SK-N-SH treated with all-trans-retinoic acid at 6 μM for 48 hours (cell line): ENCODE measurements around the gene DIO1.
A peak's percentile ranks its signal among the peaks of the same experiment; 100 is the strongest.
"Not testable (repeated sequence)": the region's sequence is repeated elsewhere in the genome, so short reads cannot be mapped to it uniquely, and the experiment has no call there.

Experiments
- ATAC-seq: fragments of 200-7000 bp; cut with Tn5 transposase; 3 replicates; pipeline ENCODE4 v1.9.1; 2020; ENCODE audit warnings: mild to moderate bottlenecking, moderate library complexity
- ARNTL ChIP-seq: fragments of 450-650 bp; formaldehyde crosslinking; IDR thresholded peaks from 2 replicates; pipeline ENCODE4 v1.5.0; 2020; ENCODE audit warnings: low read depth, mild to moderate bottlenecking, moderate library complexity, borderline replicate concordance
- BACH2 ChIP-seq: fragments of 250-450 bp; sonication (Bioruptor Pico); IDR thresholded peaks from 2 replicates; pipeline ENCODE4 v1.9.0; 2021; ENCODE audit warnings: mild to moderate bottlenecking, borderline replicate concordance
- CREB5 ChIP-seq: fragments of 250-450 bp; sonication (Bioruptor Pico); IDR thresholded peaks from 2 replicates; pipeline ENCODE4 v1.5.1; 2020; ENCODE audit warnings: low read depth, mild to moderate bottlenecking, moderate library complexity
- CSRNP3 ChIP-seq: fragments of 250-450 bp; sonication (Bioruptor Pico); IDR thresholded peaks from 2 replicates; pipeline ENCODE4 v1.5.1; 2021; ENCODE audit warnings: mild to moderate bottlenecking, moderate library complexity
- ESRRG ChIP-seq: fragments of 250-450 bp; sonication (Bioruptor Pico); IDR thresholded peaks from 2 replicates; pipeline ENCODE4 v1.6.1; 2021; ENCODE audit warnings: mild to moderate bottlenecking
- OSR1 ChIP-seq: fragments of 250-450 bp; sonication (Bioruptor Pico); IDR thresholded peaks from 2 replicates; pipeline ENCODE4 v1.8.0; 2022; ENCODE audit warnings: moderate library complexity, mild to moderate bottlenecking, inconsistent platforms
- POU6F1 ChIP-seq: fragments of 250-450 bp; sonication (Bioruptor Pico); IDR thresholded peaks from 2 replicates; pipeline ENCODE4 v1.8.0; 2021; ENCODE audit warnings: low read depth, mild to moderate bottlenecking, moderate library complexity, borderline replicate concordance
- RARB ChIP-seq: fragments of 250-450 bp; sonication (Bioruptor Pico); IDR thresholded peaks from 2 replicates; pipeline ENCODE4 v1.8.0; 2021; ENCODE audit warnings: mild to moderate bottlenecking, moderate library complexity
- SNAI2 ChIP-seq: fragments of 250-450 bp; sonication (Bioruptor Pico); IDR thresholded peaks from 2 replicates; pipeline ENCODE4 v1.5.0; 2020; ENCODE audit warnings: mild to moderate bottlenecking, moderate library complexity
- TCF4 ChIP-seq: fragments of 250-450 bp; sonication (Bioruptor Pico); IDR thresholded peaks from 2 replicates; pipeline ENCODE4 v1.8.0; 2021; ENCODE audit warnings: mild to moderate bottlenecking, moderate library complexity, borderline replicate concordance
- TSHZ2 ChIP-seq: fragments of 250-450 bp; sonication (Bioruptor Pico); IDR thresholded peaks from 2 replicates; pipeline ENCODE4 v1.5.0; 2020; ENCODE audit warnings: mild to moderate bottlenecking, moderate library complexity
- ZC3H10 ChIP-seq: fragments of 250-450 bp; sonication (Bioruptor Pico); IDR thresholded peaks from 2 replicates; pipeline ENCODE4 v1.5.1; 2021; ENCODE audit warnings: mild to moderate bottlenecking, moderate library complexity
- ZFP3 ChIP-seq: fragments of 250-450 bp; sonication (Bioruptor Pico); IDR thresholded peaks from 2 replicates; pipeline ENCODE4 v1.5.0; 2020; ENCODE audit warnings: mild to moderate bottlenecking, moderate library complexity
- ZNF565 ChIP-seq: fragments of 450-650 bp; formaldehyde crosslinking; conservative IDR thresholded peaks from 2 replicates; pipeline ENCODE4 v1.5.0; 2020; ENCODE audit warnings: low read depth, mild to moderate bottlenecking, moderate library complexity
- ZNF8 ChIP-seq: fragments of 450-650 bp; formaldehyde crosslinking; IDR thresholded peaks from 2 replicates; pipeline ENCODE4 v1.5.0; 2020; ENCODE audit warnings: mild to moderate bottlenecking, moderate library complexity

DIO1 gene

GRCh38 chr1:53871773-53872484 is 22.1 kb upstream of the DIO1 start:
- ATAC-seq = no peak
- TF ChIP-seq ESRRG (CRISPR knock-in tag) = no peak
- TF ChIP-seq ARNTL = no peak
- no peak for TF ChIP-seq ZNF8 (CRISPR knock-in tag)
- no peak for TF ChIP-seq ZNF565 (CRISPR knock-in tag)
- TF ChIP-seq SNAI2 = no peak

- ATAC-seq = not testable (repeated sequence)
Measured at GRCh38 chr1:53875150-53875549, 18.8 kb upstream of the DIO1 start.

- TF ChIP-seq ZNF8 (CRISPR knock-in tag) (no peak), CSRNP3 (CRISPR knock-in tag) (no peak), BACH2 (CRISPR knock-in tag) (no peak), ZFP3 (CRISPR knock-in tag) (no peak), ARNTL (no peak), TSHZ2 (no peak), TCF4 (CRISPR knock-in tag) (no peak), ESRRG (CRISPR knock-in tag) (no peak), CREB5 (no peak), POU6F1 (CRISPR knock-in tag) (no peak), RARB (CRISPR knock-in tag) (no peak)
- peak; percentile 54 for ATAC-seq
Measured at GRCh38 chr1:53878492-53879105, 15.4 kb upstream of the DIO1 start.

- 0 out of 2 replicates have a peak, but pooled peaks have one; percentile 15 for TF ChIP-seq ZNF8 (CRISPR knock-in tag)
- ATAC-seq = not testable (repeated sequence)
Measured at GRCh38 chr1:53881853-53882252, 12.1 kb upstream of the DIO1 start.

GRCh38 chr1:53883600-53883999 is 10.4 kb upstream of the DIO1 start:
- not testable (repeated sequence) for ATAC-seq

- no peak for ATAC-seq
- TF ChIP-seq ZC3H10 (no peak), OSR1 (no peak), POU6F1 (CRISPR knock-in tag) (no peak), SNAI2 (no peak), ARNTL (no peak), CREB5 (no peak)
Measured at GRCh38 chr1:53888681-53889080, 5.3 kb upstream of the DIO1 start.
